Fibroblast of lung (primary cell): ENCODE results near the gene ENTPD6.

Experiments
- CTCF ChIP-seq, 2 donors: IDR thresholded peaks in 1 of 2; conservative IDR thresholded peaks in 1 of 2; 1 replicate in 1 of 2; 2 replicates in 1 of 2; pipeline ENCODE4 v1.5.1; 2011 to 2012; ENCODE audit warnings: low read length in 2 of 2, control low read depth in 1 of 2, inconsistent platforms in 1 of 2, low read depth in 1 of 2, mild to moderate bottlenecking in 1 of 2
- EZH2 ChIP-seq: IDR thresholded peaks from 2 replicates; pipeline ENCODE4 v1.5.1; 2012; ENCODE audit warnings: low read length, control low read depth, mild to moderate bottlenecking; ENCODE audit errors: missing control alignments

DNA sequence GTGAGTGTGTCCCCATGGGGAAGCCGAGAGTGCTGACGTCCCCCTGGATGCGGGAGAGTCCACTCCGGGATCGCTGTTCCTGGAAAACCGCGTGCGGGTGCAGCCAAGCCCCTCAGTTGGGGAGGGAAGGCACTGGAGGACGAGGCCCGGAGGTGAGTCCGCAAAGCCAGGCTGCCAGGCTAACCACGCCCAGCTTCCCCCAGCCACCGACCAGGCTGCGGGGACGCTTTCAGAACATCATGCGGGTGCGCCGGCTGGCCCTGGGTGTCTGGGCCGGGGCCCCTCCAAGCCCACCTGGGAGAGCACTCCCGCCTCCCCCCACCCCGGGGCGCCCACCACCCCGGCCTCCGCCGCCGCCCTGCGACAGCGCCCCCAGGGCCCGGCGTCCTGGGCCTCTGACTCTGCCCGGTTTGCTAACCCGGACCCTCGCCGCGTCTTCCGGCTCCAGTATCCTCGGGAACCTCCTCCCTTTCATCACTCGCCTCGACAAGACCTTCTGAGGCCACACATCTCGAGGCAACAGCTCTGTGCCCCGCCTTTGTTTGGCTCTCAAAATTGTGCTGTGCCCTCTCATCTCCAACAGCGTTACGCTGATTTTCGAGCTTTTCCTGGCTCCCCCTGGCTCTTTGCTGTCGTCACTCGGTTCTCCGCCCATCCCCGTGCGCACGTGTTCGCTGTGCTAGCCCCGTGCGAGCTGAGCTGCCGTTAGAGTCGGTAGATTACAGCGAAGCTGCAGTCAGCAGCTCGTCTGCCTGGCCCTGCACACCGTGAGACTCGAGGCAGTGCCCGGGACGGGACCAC lies 47.1 kb upstream of the ENTPD6 start:
- no peak for TF ChIP-seq CTCF (conservative IDR thresholded peaks at IDR 0.05 in 1 of 2, IDR thresholded peaks at IDR 0.05 in 1 of 2; ENCODE audit: low read depth in 1 of 2, low read length in 2 of 2)
- TF ChIP-seq EZH2, result no peak
